GM12801 (cell line): Measurements from ENCODE around the gene COMMD10.

Experiments used
- TF ChIP-seq, protein P1 (sequence below): IDR thresholded peaks from one replicate; pipeline ENCODE4 v1.5.1; 2011; ENCODE audit warnings: control low read depth; ENCODE audit not compliant: insufficient read length; ENCODE audit errors: extremely low read depth

COMMD10 gene

DNA sequence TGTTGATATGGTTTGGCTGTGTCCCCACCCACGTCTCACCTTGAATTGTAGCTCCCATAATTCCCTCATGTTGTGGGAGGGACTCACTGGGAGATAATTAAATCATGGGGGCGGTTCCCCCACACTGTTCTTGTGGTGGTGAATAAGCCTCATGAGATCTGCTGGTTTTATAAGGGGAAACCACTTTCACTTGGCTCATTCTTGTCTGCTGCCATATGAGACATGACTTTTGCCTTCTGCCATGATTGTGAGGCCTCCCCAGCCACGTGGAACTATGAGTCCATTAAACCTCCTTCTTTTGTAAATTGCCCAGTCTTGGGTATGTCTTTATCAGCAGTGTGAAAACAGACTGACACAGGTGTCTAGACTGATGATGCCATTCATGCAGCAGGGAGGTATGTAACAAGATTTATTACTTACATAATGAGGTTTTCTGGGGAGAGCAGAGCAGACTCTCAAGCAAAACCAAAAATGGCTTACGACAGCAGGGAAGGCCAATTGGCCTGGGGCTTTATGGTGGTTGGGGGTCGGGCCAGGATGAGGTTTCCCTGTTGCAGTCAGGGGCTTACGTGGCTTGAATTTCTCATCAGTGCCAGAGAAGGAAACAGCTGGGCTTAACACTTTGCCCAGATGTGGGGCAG, 9.5 kb upstream of the COMMD10 start:
- TF ChIP-seq, protein P1, sequence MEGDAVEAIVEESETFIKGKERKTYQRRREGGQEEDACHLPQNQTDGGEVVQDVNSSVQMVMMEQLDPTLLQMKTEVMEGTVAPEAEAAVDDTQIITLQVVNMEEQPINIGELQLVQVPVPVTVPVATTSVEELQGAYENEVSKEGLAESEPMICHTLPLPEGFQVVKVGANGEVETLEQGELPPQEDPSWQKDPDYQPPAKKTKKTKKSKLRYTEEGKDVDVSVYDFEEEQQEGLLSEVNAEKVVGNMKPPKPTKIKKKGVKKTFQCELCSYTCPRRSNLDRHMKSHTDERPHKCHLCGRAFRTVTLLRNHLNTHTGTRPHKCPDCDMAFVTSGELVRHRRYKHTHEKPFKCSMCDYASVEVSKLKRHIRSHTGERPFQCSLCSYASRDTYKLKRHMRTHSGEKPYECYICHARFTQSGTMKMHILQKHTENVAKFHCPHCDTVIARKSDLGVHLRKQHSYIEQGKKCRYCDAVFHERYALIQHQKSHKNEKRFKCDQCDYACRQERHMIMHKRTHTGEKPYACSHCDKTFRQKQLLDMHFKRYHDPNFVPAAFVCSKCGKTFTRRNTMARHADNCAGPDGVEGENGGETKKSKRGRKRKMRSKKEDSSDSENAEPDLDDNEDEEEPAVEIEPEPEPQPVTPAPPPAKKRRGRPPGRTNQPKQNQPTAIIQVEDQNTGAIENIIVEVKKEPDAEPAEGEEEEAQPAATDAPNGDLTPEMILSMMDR: no peak

DNA sequence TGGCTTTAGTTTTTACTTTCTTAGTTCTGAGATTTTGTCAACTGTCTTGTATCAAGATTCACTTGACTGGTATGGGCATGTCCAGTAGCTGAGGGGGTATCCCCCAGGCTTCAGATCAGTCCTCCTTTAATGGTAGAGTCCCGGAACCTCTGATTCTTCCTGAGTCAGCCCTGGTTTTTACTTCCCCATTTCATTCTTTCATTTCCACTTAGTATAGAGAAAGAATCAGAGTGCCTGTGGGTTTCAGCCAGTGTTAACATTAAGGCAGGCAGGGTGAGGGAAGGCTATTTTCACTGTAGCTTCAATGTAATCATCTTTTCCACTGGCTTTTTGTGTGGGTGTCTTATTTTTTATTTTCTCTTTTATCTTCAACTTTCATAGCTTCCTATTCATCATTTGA, 8.3 kb upstream of the COMMD10 start:
- TF ChIP-seq, protein P1: no peak

DNA sequence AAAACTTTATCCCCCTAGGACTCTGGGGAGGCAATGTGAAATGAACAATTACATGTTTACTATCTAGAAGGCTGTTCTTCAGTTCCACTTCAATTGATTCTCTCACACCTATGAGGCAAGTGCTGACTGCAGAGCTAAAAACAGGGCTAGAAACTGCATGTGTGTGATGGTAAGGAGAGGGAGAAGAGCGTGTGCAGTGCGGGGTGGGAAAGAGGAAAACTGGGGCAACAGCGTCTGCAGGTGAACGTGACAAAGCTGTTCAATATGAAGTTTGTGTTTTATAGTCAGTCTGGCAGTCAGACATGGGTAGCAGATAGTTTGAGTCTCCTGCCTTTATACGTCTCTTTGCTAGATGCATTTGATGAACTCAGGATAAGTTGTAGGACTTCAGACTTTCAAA, 6.6 kb upstream of the COMMD10 start:
- TF ChIP-seq, protein P1: no peak

GRCh38 chr5:116084287-116084691, 536 bp upstream of the COMMD10 start:
- TF ChIP-seq, protein P1: no peak

DNA sequence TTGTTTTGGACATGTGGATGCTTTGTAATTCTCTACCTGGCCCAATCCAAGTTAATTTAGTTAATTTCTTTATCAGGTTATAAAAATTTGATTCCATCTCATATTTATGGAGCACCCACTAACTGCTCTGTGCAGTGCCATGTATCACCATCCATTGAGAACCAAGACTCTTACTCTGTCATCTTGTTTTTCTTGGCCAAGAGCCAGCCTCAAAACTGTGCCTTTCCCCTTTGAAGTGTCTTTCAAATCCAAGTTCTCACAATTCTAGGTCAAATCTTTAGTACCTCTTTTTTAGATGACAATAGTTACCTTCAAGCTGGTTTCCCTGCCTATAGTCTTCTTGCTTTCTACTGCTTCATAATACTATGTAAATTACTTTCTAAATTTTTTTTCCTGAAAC, 3.2 kb downstream of the COMMD10 start:
- TF ChIP-seq, protein P1: no peak

- TF ChIP-seq, protein P1: no peak
Measured at GRCh38 chr5:116090302-116090701, 5.5 kb downstream of the COMMD10 start.

GRCh38 chr5:116091416-116091815, 6.6 kb downstream of the COMMD10 start:
- TF ChIP-seq, protein P1: no peak
